Measurements from ENCODE around the gene TP53AIP1. TPM values are rescaled to one million over a fixed set of nuclear protein-coding genes. Genes with fewer than 3 reads are reported as not detected.

TP53AIP1 gene
- total RNA-seq, 1 experiment from 2014 or later: 2.3 TPM

GRCh38 chr11:128929991-128930390, 12.7 kb downstream of the TP53AIP1 start:
- peak; percentile 45 for DNase-seq (ENCODE audit: low spot score)
- Histone ChIP-seq H3K27ac (ENCODE audit: low read depth, low read length, poor library complexity, severe bottlenecking) (no peak overlapping the region), H3K36me3 (ENCODE audit: insufficient read depth, low read length, poor library complexity, severe bottlenecking) (no peaks in the 10 kb centered on the region), H3K4me3 (ENCODE audit: low read depth, low read length, poor library complexity, severe bottlenecking) (no peak overlapping the region), H3K9me3 (ENCODE audit: low read depth, low read length, poor library complexity, severe bottlenecking) (no peaks in the 10 kb centered on the region), H3K4me1 (ENCODE audit: insufficient read depth, low read length, poor library complexity, severe bottlenecking) (peaks cover 9% of the 10 kb centered on the region), H3K27me3 (replicated peaks; ENCODE audit: insufficient read depth, low read depth, low read length, poor library complexity) (no peaks in the 10 kb centered on the region)
- ChIA-PET POLR2A (ENCODE audit: low non-redundant PET) (no interaction called here), CTCF (no interaction called here)
- intact Hi-C loops (cut with micrococcal nuclease; ENCODE audit: unreplicated experiment): no loop called here
- TF ChIP-seq, protein P1, sequence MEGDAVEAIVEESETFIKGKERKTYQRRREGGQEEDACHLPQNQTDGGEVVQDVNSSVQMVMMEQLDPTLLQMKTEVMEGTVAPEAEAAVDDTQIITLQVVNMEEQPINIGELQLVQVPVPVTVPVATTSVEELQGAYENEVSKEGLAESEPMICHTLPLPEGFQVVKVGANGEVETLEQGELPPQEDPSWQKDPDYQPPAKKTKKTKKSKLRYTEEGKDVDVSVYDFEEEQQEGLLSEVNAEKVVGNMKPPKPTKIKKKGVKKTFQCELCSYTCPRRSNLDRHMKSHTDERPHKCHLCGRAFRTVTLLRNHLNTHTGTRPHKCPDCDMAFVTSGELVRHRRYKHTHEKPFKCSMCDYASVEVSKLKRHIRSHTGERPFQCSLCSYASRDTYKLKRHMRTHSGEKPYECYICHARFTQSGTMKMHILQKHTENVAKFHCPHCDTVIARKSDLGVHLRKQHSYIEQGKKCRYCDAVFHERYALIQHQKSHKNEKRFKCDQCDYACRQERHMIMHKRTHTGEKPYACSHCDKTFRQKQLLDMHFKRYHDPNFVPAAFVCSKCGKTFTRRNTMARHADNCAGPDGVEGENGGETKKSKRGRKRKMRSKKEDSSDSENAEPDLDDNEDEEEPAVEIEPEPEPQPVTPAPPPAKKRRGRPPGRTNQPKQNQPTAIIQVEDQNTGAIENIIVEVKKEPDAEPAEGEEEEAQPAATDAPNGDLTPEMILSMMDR (conservative IDR thresholded peaks at IDR 0.05; ENCODE audit: low read depth, low read length): no peak
- no peak for TF ChIP-seq EZH2 (IDR thresholded peaks at IDR 0.05; ENCODE audit: borderline replicate concordance, low read depth, low read length, poor library complexity, severe bottlenecking)
- no TSS peak for BruUV-seq (replicated peaks)

- Histone ChIP-seq H3K4me3 (ENCODE audit: low read depth, low read length, poor library complexity, severe bottlenecking) (no peak overlapping the region), H3K9me3 (ENCODE audit: low read depth, low read length, poor library complexity, severe bottlenecking) (no peaks in the 10 kb centered on the region), H3K27me3 (replicated peaks; ENCODE audit: insufficient read depth, low read depth, low read length, poor library complexity) (no peaks in the 10 kb centered on the region), H3K4me1 (ENCODE audit: insufficient read depth, low read length, poor library complexity, severe bottlenecking) (peaks cover 9% of the 10 kb centered on the region), H3K36me3 (ENCODE audit: insufficient read depth, low read length, poor library complexity, severe bottlenecking) (no peaks in the 10 kb centered on the region), H3K27ac (ENCODE audit: low read depth, low read length, poor library complexity, severe bottlenecking) (no peak overlapping the region)
- ChIA-PET CTCF (interaction anchor here (1.0 kb wide), 1 partner anchor 23 kb away, joined by 7 read pairs; no protein-coding TSS in a partner anchor), POLR2A (ENCODE audit: low non-redundant PET) (no interaction called here)
- intact Hi-C loops (cut with micrococcal nuclease; ENCODE audit: unreplicated experiment): no loop called here
- TF ChIP-seq EZH2 (IDR thresholded peaks at IDR 0.05; ENCODE audit: borderline replicate concordance, low read depth, low read length, poor library complexity, severe bottlenecking): no peak
- TF ChIP-seq, protein P1 (conservative IDR thresholded peaks at IDR 0.05; ENCODE audit: low read depth, low read length): no peak
- BruUV-seq (replicated peaks): no TSS peak
- DNase-seq (ENCODE audit: low spot score): no peak
These were observed 13.2 kb downstream of the TP53AIP1 start for GRCh38 chr11:128929468-128929867.

GRCh38 chr11:128928400-128928799, 14.3 kb downstream of the TP53AIP1 start:
- no TSS peak for BruUV-seq (replicated peaks)
- ChIA-PET POLR2A (ENCODE audit: low non-redundant PET) (no interaction called here), CTCF (interaction anchor here (1.0 kb wide), 1 partner anchor 22 kb away, joined by 7 read pairs; no protein-coding TSS in a partner anchor)
- Histone ChIP-seq H3K4me1 (ENCODE audit: insufficient read depth, low read length, poor library complexity, severe bottlenecking) (peaks cover 9% of the 10 kb centered on the region), H3K9me3 (ENCODE audit: low read depth, low read length, poor library complexity, severe bottlenecking) (no peaks in the 10 kb centered on the region), H3K27ac (ENCODE audit: low read depth, low read length, poor library complexity, severe bottlenecking) (no peak overlapping the region), H3K4me3 (ENCODE audit: low read depth, low read length, poor library complexity, severe bottlenecking) (no peak overlapping the region), H3K36me3 (ENCODE audit: insufficient read depth, low read length, poor library complexity, severe bottlenecking) (no peaks in the 10 kb centered on the region), H3K27me3 (replicated peaks; ENCODE audit: insufficient read depth, low read depth, low read length, poor library complexity) (no peaks in the 10 kb centered on the region)
- DNase-seq (ENCODE audit: low spot score): no peak
- TF ChIP-seq EZH2 (IDR thresholded peaks at IDR 0.05; ENCODE audit: borderline replicate concordance, low read depth, low read length, poor library complexity, severe bottlenecking): no peak
- TF ChIP-seq, protein P1 (conservative IDR thresholded peaks at IDR 0.05; ENCODE audit: low read depth, low read length): no peak
- intact Hi-C loops (cut with micrococcal nuclease; ENCODE audit: unreplicated experiment): no loop called here

Data from A673 (cell line).